NOMO-1 treated with DMSO at 0.1 percent for 48 hours (cell line): ENCODE measurements around the gene ZFP69B.

ENCODE experiments used
- DNase-seq: peaks from one replicate; lab custom pipeline; 2025; ENCODE audit not compliant: unreplicated experiment; lab: John Stamatoyannopoulos, UW

ZFP69B gene

GRCh38 chr1:40449684-40450494 lies at the start of gene ZFP69B:
TSS of gene ZFP69B (plus strand) at chr1:40450476. CDS start at chr1:40450962, 486 bp downstream.
- peak; percentile 81 for DNase-seq

GRCh38 chr1:40401473-40402201 lies 48.6 kb upstream of the ZFP69B start:
- no peak for DNase-seq

GRCh38 chr1:40404670-40405462 lies 45.4 kb upstream of the ZFP69B start:
- DNase-seq = peak; percentile 71

- DNase-seq = no peak
Observed at GRCh38 chr1:40405812-40406211, 44.5 kb upstream of the ZFP69B start.

- DNase-seq = no peak
Observed at GRCh38 chr1:40407453-40407852, 42.8 kb upstream of the ZFP69B start.

GRCh38 chr1:40409467-40409866 lies 40.8 kb upstream of the ZFP69B start:
- no peak for DNase-seq

- no peak for DNase-seq
Observed at GRCh38 chr1:40411294-40411693, 39.0 kb upstream of the ZFP69B start.

GRCh38 chr1:40411843-40412242 lies 38.4 kb upstream of the ZFP69B start:
- DNase-seq = no peak

- no peak for DNase-seq
Observed at GRCh38 chr1:40413527-40414252, 36.6 kb upstream of the ZFP69B start.

- DNase-seq = no peak
Observed at GRCh38 chr1:40414331-40414730, 35.9 kb upstream of the ZFP69B start.

GRCh38 chr1:40416709-40417108 lies 33.6 kb upstream of the ZFP69B start:
- no peak for DNase-seq

- DNase-seq = peak; percentile 72
Observed at GRCh38 chr1:40421431-40422384, 28.6 kb upstream of the ZFP69B start.

GRCh38 chr1:40422630-40423263 lies 27.5 kb upstream of the ZFP69B start:
- no peak for DNase-seq

- DNase-seq = peak; percentile 88
Observed at GRCh38 chr1:40423264-40423642, 27.0 kb upstream of the ZFP69B start.

GRCh38 chr1:40423951-40424618 lies 26.2 kb upstream of the ZFP69B start:
- no peak for DNase-seq

- DNase-seq = peak; percentile 8
Observed at GRCh38 chr1:40425198-40425597, 25.1 kb upstream of the ZFP69B start.

- DNase-seq = no peak
Observed at GRCh38 chr1:40431385-40431784, 18.9 kb upstream of the ZFP69B start.

- no peak for DNase-seq
Observed at GRCh38 chr1:40432644-40433390, 17.5 kb upstream of the ZFP69B start.
